Central memory CD8-positive, alpha-beta T cell (primary cell): ENCODE data around the gene NR1H4.
"Not testable (repeated sequence)": the region's sequence is repeated elsewhere in the genome, so short reads cannot be mapped to it uniquely, and the experiment has no call there.

Experiments
- ATAC-seq: fragments of 150-1000 bp; cut with Tn5 transposase; replicated peaks from 2 replicates; pipeline ENCODE4 v1.10.0; 2022; ENCODE audit warnings: mild to moderate bottlenecking, moderate FRiP score, moderate number of reproducible peaks; ENCODE audit not compliant: poor library complexity, severe bottlenecking; ENCODE audit errors: extremely low read depth
- DNase-seq, 2 donors: peaks; one replicate each; pipeline ENCODE4 v3.0.0; 2021; ENCODE audit warnings: low spot score in 2 of 2
- H3K27ac Mint-ChIP-seq: one replicate; pipeline ENCODE4 v1.8.0; 2022; ENCODE audit warnings: low read depth, mild to moderate bottlenecking, moderate library complexity, mixed read lengths
- H3K27me3 Mint-ChIP-seq: one replicate; pipeline ENCODE4 v1.8.0; 2022; ENCODE audit warnings: mixed read lengths
- H3K36me3 Mint-ChIP-seq: one replicate; pipeline ENCODE4 v1.8.0; 2022; ENCODE audit warnings: mild to moderate bottlenecking, moderate library complexity, mixed read lengths; ENCODE audit not compliant: insufficient read depth
- H3K4me1 Mint-ChIP-seq: one replicate; pipeline ENCODE4 v1.8.0; 2022; ENCODE audit warnings: mixed read lengths
- H3K4me3 Mint-ChIP-seq: one replicate; pipeline ENCODE4 v1.8.0; 2022; ENCODE audit warnings: mild to moderate bottlenecking, moderate library complexity, mixed read lengths
- H3K9me3 Mint-ChIP-seq: one replicate; pipeline ENCODE4 v1.8.0; 2022; ENCODE audit warnings: mixed read lengths

Gene NR1H4

DNA sequence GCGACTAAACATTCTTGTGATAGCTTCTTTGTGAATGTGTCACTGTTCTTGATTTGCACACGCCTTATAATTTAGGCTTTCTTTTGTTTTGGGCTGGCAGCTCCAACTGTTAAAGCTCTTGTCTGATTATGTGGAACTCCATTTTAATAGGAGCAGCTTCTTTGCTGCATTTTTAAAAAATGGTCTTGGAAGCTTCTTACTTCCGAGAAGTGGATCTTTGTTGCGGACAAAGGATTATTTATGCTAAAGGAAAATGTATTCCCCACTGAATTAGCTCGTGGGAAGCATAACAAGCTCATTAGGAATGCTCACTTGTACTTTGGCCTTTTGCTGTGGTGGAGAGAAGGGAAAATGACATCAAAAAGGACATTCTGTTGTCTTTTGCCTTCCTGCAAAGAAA, 119.8 kb downstream of the NR1H4 start:
- Mint-ChIP-seq H3K27ac (no peak overlapping the region), H3K36me3 (no peaks in the 10 kb centered on the region), H3K9me3 (peaks cover 7% of the 10 kb centered on the region), H3K4me1 (no peaks in the 10 kb centered on the region), H3K4me3 (no peak overlapping the region), H3K27me3 (peaks cover 2% of the 10 kb centered on the region)
- DNase-seq (no peak), ATAC-seq (no peak)

DNA sequence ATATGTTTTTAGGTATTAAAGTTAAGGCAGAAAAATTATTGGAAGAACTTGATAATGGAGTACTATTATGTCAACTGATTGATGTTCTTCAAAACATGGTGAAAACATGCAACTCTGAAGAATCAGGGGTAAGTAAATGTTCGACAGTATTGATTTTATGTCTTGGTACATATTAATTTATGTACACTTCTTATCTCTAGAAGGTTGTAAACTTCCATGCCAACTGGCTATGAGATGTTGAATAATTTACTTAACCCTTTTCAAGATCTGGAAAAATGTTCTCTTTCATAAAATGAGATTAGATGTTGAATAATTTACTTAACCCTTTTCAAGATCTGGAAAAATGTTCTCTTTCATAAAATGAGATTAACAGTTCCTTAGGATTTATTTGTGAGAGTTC, 128.0 kb downstream of the NR1H4 start:
- Mint-ChIP-seq H3K4me1 (no peaks in the 10 kb centered on the region), H3K36me3 (no peaks in the 10 kb centered on the region), H3K4me3 (no peak overlapping the region)

DNA sequence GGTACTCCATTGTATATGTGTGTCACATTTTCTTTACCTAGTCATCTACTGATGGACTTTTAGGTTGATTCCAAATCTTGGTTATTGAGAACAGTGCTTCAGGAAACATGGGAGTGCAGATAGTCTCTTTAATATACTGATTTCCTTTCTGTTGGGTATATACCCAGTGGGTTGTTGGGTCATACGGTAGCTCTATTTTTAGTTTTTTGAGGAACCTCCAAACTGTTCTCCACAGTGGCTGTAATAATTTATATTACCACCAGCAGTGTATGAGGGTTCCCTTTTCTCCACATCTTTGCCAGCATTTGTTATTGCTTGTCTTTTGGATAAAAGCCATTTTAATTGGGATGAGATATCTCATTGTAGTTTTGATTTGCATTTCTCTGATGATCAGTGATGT, 129.3 kb downstream of the NR1H4 start:
- H3K27me3 Mint-ChIP-seq = peaks cover 19% of the 10 kb centered on the region
- not testable (repeated sequence) for H3K9me3 Mint-ChIP-seq, H3K27ac Mint-ChIP-seq, DNase-seq, H3K4me1 Mint-ChIP-seq, H3K4me3 Mint-ChIP-seq, ATAC-seq, H3K36me3 Mint-ChIP-seq

More for the DNA sequence above, 128.0 kb downstream of the NR1H4 start:
- Mint-ChIP-seq H3K27me3 (peaks cover 15% of the 10 kb centered on the region), H3K9me3 (no peaks in the 10 kb centered on the region), H3K27ac (no peak overlapping the region)
- DNase-seq (no peak), ATAC-seq (no peak)

DNA sequence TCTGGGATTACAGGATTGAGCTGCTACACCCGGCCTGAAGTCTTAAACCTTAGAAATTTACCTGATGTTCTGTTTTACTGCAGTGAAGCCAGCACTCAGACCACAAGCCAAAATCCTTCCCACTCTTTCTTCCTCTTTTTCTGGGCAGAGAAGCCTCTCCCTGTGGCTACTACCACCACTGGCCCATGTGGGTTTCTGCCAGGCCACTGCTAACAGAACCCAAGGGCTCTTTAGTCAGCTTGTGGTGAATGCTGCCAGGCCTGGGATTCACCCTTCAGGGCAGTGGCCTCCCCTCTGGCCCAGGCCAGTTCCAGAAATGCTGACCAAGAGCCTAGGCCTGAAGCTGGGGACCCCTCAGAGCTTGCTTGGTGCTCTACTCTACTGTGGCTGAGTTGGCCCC, 135.1 kb downstream of the NR1H4 start:
- Mint-ChIP-seq H3K9me3 (peaks cover 7% of the 10 kb centered on the region), H3K36me3 (no peaks in the 10 kb centered on the region), H3K27me3 (peaks cover 10% of the 10 kb centered on the region), H3K27ac (no peak overlapping the region), H3K4me3 (no peak overlapping the region), H3K4me1 (no peaks in the 10 kb centered on the region)
- no peak for ATAC-seq
- DNase-seq = no peak

DNA sequence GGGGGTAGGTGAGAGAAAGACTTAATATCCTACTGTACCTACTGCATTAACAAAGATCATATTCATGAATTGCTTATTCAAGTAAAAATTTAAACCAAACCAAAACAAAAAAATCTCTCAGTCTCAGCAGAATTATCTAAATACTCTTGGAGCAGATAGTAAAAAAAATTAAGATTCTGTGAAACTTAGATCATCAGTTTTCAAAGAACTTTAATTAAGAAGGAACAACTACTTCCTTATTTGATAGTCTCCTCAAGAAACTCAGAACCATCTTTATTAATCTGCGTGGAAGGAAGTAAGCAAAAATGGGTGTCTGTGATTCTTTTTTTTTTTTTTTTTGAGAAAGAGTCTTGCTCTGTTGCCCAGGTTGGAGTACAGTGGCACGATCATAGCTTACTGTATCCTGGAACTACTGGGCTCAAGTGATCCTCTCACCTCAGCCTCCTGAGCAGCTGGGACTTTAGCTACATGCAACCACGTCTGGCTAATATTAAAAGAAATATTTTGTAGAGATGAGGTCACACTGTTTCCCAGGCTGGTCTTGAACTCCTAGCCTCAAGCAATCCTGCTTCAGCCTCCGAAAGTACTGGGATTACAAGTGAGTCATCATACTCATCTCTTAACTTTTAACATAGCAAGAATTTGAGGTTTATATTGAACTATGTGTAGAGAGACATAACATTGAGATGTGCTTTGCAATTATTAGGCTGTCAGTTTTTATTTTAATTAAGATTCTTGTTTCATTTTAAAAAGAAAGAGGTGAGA, 137.2 kb downstream of the NR1H4 start:
- no peaks in the 10 kb centered on the region for H3K36me3 Mint-ChIP-seq
- no peak for ATAC-seq
- DNase-seq = no peak
- no peak overlapping the region for H3K27ac Mint-ChIP-seq
- peaks cover 7% of the 10 kb centered on the region for H3K9me3 Mint-ChIP-seq
- no peak overlapping the region for H3K4me3 Mint-ChIP-seq
- H3K4me1 Mint-ChIP-seq = no peaks in the 10 kb centered on the region
- peaks cover 10% of the 10 kb centered on the region for H3K27me3 Mint-ChIP-seq

DNA sequence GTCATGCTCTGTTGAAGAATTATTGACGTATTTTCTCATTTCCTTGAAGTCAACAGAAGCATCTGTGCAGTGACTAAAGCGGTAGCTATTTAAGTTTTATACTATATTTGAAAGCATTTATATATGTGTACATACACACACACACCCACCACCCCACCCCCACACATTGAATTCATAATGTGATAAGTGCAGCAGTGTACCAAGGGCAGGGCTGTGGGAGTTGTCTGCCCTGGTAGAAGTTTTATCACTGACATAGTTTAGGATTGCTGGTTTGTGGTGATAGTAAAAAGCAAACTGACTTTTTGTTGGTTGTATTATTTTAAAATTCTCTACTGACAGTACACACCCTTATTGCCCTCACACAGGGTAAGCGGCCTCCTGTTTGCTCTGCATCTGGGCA, 138.9 kb downstream of the NR1H4 start:
- H3K27me3 Mint-ChIP-seq = no peaks in the 10 kb centered on the region
- peaks cover 1% of the 10 kb centered on the region for H3K9me3 Mint-ChIP-seq
- H3K27ac Mint-ChIP-seq = no peak overlapping the region
- H3K4me1 Mint-ChIP-seq = no peaks in the 10 kb centered on the region
- DNase-seq (no peak), ATAC-seq (no peak)
- no peak overlapping the region for H3K4me3 Mint-ChIP-seq
- no peaks in the 10 kb centered on the region for H3K36me3 Mint-ChIP-seq
